NCI-H2227 treated with DMSO at 0.1 percent for 48 hours (cell line): ENCODE measurements around the gene DNAH14.
"Not testable (repeated sequence)": the region's sequence is repeated elsewhere in the genome, so short reads cannot be mapped to it uniquely, and the experiment has no call there.

Source experiments
- DNase-seq: peaks from one replicate; lab custom pipeline; 2025; lab: John Stamatoyannopoulos, UW

The DNAH14 gene

GRCh38 chr1:225257081-225257480 lies 327.6 kb downstream of the DNAH14 start:
- DNase-seq: no peak

- no peak for DNase-seq
Measured at GRCh38 chr1:225258811-225259210, 329.3 kb downstream of the DNAH14 start.

- no peak for DNase-seq
Measured at GRCh38 chr1:225259542-225259941, 330.1 kb downstream of the DNAH14 start.

GRCh38 chr1:225260319-225260718 lies 330.8 kb downstream of the DNAH14 start:
- no peak for DNase-seq

- DNase-seq: no peak
Measured at GRCh38 chr1:225277445-225277844, 348.0 kb downstream of the DNAH14 start.

- no peak for DNase-seq
Measured at GRCh38 chr1:225280563-225280962, 351.1 kb downstream of the DNAH14 start.

GRCh38 chr1:225290244-225290643 lies 360.8 kb downstream of the DNAH14 start:
- DNase-seq: no peak

GRCh38 chr1:225299624-225300023 lies 370.1 kb downstream of the DNAH14 start:
- DNase-seq: no peak

GRCh38 chr1:225300381-225300780 lies 370.9 kb downstream of the DNAH14 start:
- no peak for DNase-seq

GRCh38 chr1:225304996-225305395 lies 375.5 kb downstream of the DNAH14 start:
- no peak for DNase-seq

- not testable (repeated sequence) for DNase-seq
Measured at GRCh38 chr1:225310544-225310943, 381.1 kb downstream of the DNAH14 start.

GRCh38 chr1:225318706-225319575 lies 389.5 kb downstream of the DNAH14 start:
- DNase-seq: peak; percentile 11

GRCh38 chr1:225319871-225320270 lies 390.4 kb downstream of the DNAH14 start:
- no peak for DNase-seq

GRCh38 chr1:225321784-225322183 lies 392.3 kb downstream of the DNAH14 start:
- no peak for DNase-seq

- DNase-seq: no peak
Measured at GRCh38 chr1:225329041-225329440, 399.6 kb downstream of the DNAH14 start.

- not testable (repeated sequence) for DNase-seq
Measured at GRCh38 chr1:225329996-225330395, 400.5 kb downstream of the DNAH14 start.

- no peak for DNase-seq
Measured at GRCh38 chr1:225332686-225333085, 403.2 kb downstream of the DNAH14 start.

- DNase-seq: not testable (repeated sequence)
Measured at GRCh38 chr1:225335098-225335778, 405.8 kb downstream of the DNAH14 start.

- DNase-seq: no peak
Measured at GRCh38 chr1:225338545-225338944, 409.1 kb downstream of the DNAH14 start.

GRCh38 chr1:225341642-225342041 lies 412.2 kb downstream of the DNAH14 start:
- no peak for DNase-seq

- no peak for DNase-seq
Measured at GRCh38 chr1:225342695-225343094, 413.2 kb downstream of the DNAH14 start.

- no peak for DNase-seq
Measured at GRCh38 chr1:225343618-225344017, 414.1 kb downstream of the DNAH14 start.

GRCh38 chr1:225347123-225347683 lies 417.7 kb downstream of the DNAH14 start:
- no peak for DNase-seq
